Left kidney (tissue), 2 donors: ENCODE measurements around the gene KRT83. TPM values are rescaled to one million over a fixed set of nuclear protein-coding genes. Genes with fewer than 3 reads are reported as not detected.
"Not testable (repeated sequence)": the region's sequence is repeated elsewhere in the genome, so short reads cannot be mapped to it uniquely, and the experiment has no call there.

Source experiments
- DNase-seq: peaks from one replicate; pipeline ENCODE4 v3.0.0-alpha.2; 2013
- polyA plus RNA-seq: library from polyadenylated mRNA; unstranded; fragments of 120-200 nt; gene quantifications from one replicate; pipeline ENCODE4 v1.2.1, GENCODE V29; 2013; ENCODE audit not compliant: insufficient read length

KRT83 gene
- polyA plus RNA-seq, 1 donor, result not detected

DNA sequence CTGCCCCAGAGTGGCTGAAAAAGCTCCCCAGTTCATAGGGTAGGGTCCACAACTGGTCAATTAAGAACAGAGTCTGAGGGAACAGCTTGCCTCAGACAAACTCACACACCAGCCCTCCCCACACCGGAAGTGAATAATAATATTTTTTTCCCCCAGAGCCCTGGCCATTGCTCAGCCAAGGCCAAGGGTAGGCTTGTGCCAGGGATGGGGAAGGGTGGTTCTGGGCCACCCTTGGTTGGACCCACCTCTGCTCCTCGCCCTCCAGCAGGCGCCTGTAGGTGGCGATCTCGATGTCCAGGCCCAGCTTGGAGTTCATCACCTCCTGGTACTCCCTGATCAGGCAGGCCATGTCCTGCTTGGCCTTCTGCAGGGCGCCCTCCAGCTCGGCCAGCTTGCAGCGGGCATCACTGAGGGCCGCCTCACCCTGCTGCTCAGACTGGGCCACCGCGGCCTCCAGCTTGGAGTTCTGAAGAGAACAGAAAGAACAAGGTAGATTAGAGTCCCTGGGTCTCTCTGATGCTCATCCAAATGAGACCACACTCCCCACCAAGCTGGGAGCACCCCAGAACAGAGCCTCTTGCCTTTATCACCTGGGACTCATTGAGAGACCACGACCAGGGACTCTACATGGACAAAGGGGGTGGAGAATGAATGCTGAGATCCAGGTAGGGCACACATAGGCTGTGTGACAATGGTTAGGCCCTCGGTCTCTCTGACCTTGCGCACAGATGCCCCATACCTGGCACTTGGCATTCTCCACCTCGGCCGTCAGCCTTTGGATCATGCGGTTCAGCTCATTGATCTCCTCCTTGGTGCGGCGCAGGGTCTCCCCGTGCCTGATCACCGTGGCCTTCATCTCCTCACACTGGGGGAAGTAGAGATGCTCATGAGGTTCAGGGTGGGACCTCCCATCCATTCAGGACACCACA is 34.1 kb downstream of the KRT83 start:
- DNase-seq, result not testable (repeated sequence)

DNA sequence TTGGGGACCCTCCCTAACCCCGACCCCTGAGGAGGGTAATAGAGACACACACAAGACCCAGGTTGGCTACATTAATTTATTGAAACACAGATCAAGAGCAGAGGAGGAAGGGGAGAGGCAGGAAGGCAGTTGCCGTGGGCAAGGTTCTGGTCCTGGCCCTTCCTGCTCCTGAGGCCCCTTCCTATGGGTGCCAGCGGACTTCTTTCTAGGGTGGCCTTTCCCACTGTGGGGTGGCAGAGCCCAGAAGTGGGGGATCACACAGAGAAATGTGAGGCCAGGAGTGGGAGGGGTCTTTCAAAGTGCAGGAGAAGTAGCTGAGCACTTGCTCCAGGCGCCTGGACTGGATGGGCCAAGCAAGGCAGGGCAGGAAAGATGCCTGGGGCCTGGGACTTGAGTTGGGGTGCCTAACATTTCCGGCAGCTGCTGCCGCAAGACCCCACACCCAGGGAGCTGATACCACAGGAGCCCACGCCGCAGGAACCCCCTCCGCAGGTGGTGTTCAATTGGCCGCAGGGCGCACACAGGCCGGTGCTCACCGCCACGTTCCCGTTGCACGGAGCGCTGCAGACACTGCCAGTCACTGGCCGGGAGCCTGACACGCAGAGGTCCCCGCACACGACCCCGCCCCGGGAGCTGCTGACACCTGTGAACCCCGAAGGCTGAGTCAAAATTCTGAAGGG is 35.2 kb downstream of the KRT83 start:
- DNase-seq, result no peak

GRCh38 chr12:52285172-52285745 is 35.9 kb downstream of the KRT83 start:
- no peak for DNase-seq

- no peak for DNase-seq
Measured at GRCh38 chr12:52284562-52285171, 36.5 kb downstream of the KRT83 start.

- DNase-seq, result no peak
Measured at GRCh38 chr12:52280796-52281560, 40.2 kb downstream of the KRT83 start.

DNA sequence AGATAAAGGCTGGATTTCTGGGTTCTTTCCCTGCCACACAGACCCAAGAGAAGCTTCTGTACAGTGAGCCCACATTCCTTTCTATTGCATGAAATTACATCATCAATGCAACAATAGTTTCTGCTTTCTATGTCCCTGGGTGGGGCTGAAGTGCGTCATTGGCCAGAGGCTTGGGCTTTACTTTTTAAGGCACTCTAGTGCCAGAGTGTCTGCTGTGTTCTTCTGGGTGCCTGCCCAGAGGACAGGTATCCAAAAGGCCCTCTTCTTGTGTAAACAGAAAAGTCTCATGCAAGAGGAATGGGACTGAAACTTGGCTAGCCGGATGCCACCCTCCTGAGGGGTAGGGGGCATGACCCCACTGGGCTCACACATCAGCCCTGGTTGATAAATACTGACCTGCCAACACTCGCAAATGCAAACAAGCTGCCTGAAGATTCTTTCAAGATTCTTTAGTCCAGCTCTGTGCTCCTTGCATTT is 40.8 kb downstream of the KRT83 start:
- DNase-seq, result no peak

- no peak for DNase-seq
Measured at GRCh38 chr12:52279422-52280318, 41.5 kb downstream of the KRT83 start.

DNA sequence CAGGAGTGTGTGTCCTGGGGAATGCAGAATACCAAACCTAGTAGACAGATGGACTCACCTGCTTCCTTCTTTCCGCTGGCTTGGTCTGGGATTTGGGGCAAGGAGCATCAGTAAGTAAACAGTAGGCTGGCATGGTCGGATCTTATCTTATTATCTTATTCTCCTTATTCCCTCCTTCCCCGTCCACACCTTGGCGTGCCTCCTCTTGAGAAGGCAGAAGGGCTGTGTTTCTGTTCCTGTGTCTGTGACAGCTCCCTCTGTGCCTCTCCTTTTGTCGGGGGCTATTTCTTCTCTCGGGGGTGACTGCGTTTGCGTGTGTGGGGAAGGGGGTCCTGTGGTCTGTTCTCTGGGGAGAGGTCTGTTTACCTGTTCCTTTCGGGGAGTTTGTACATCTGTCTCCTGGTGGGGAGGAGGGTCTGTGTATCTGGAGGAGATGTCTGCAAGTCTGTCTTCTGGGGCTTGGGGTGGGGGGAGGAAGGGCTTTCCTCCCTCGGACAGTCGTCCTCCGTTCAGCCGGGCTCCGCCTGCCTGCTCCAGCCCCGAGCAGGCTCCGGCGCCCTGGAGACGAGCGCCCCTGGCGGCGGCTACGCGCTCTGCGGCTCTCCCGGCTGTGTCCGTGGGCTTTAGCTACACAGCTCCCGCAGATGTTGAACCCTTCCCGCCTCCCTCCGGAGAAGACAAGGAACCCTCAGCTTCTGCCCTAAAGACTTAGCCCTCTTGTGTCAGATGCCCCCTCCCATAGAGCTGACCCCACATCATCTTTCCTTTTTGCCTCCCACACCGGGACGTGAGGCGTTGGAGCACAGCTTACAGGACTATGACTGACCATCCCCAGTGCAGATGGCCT is 42.4 kb downstream of the KRT83 start:
- peak; percentile 68 for DNase-seq

GRCh38 chr12:52277486-52278245 is 43.5 kb downstream of the KRT83 start:
- no peak for DNase-seq

GRCh38 chr12:52275686-52276085 is 45.5 kb downstream of the KRT83 start:
- no peak for DNase-seq

- DNase-seq, result no peak
Measured at GRCh38 chr12:52274521-52275120, 46.6 kb downstream of the KRT83 start, which contains the start of gene KRT86. KRT86 (plus strand) TSS chr12:52274645; CDS start chr12:52301917, 27,272 bp downstream.

- no peak for DNase-seq
Measured at GRCh38 chr12:52271158-52271557, 50.0 kb downstream of the KRT83 start.

GRCh38 chr12:52270541-52271070 is 50.6 kb downstream of the KRT83 start:
- no peak for DNase-seq

DNA sequence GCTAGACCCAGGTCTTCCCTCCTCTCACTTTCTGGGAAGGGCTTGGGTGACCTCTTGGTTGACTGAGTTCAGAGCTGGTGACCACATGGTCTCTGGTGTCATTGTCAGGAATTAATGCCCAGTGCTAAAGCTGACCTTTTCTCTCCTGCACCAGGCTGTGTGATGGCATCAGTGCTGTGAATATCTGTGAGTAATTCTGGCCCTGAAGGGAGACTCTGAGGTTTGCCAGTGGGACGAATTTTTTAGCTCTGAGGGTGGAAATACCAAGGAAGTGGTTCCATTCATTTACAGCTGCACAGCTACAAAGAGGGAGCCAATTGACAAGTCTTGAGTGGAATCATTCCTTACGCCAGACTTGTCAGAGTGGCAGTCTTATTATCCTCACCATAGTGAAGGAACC is 53.0 kb downstream of the KRT83 start:
- DNase-seq, result no peak

DNA sequence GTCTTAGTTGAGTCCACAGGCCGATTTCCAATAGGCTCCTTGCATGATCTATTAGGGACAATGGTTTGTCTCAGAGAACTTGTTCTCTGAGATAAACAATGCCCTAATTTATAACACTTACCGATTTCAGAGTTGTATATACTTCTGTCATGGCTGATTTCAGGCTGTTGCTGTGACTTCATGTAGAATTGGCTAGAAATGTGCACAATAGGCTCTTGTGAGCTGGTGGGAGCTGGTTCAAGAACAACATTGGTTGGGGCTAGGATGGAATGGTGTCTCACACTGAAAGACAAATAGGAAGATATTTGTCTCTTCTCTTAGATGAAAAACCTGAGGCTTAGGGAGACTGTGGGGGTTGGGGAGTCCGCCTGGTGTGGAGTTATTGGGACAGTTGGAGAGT is 53.5 kb downstream of the KRT83 start:
- DNase-seq, result no peak

- DNase-seq, result no peak
Measured at GRCh38 chr12:52267266-52267665, 53.9 kb downstream of the KRT83 start.

DNA sequence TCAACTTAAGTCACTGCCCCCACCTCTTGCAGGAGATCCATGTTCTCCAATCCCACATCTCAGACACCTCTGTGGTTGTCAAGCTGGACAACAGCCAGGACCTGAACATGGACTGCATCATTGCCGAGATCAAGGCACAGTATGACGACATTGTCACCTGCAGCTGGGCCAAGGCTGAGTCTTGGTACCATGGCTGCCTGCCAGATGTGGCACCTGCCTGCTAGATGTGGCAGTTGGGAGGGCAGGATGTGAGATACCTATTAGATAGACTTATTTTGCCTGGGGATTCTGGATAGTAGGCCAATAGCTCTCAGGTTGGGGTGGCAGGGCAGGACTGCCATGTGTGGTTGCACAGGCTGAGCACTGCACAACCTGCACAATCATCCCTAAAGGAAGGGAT is 54.7 kb downstream of the KRT83 start:
- no peak for DNase-seq

GRCh38 chr12:52264435-52264825 is 56.8 kb downstream of the KRT83 start:
- no peak for DNase-seq
